ENCODE data around the gene DPYSL3. TPM values are rescaled to one million over a fixed set of nuclear protein-coding genes. Genes with fewer than 3 reads are reported as not detected.
A peak's percentile ranks its signal among the peaks of the same experiment; 100 is the strongest.

DPYSL3 gene
- total RNA-seq, 4 donors from 2014 or later, result 5.2 to 62.9 (median 14.0) TPM

DNA sequence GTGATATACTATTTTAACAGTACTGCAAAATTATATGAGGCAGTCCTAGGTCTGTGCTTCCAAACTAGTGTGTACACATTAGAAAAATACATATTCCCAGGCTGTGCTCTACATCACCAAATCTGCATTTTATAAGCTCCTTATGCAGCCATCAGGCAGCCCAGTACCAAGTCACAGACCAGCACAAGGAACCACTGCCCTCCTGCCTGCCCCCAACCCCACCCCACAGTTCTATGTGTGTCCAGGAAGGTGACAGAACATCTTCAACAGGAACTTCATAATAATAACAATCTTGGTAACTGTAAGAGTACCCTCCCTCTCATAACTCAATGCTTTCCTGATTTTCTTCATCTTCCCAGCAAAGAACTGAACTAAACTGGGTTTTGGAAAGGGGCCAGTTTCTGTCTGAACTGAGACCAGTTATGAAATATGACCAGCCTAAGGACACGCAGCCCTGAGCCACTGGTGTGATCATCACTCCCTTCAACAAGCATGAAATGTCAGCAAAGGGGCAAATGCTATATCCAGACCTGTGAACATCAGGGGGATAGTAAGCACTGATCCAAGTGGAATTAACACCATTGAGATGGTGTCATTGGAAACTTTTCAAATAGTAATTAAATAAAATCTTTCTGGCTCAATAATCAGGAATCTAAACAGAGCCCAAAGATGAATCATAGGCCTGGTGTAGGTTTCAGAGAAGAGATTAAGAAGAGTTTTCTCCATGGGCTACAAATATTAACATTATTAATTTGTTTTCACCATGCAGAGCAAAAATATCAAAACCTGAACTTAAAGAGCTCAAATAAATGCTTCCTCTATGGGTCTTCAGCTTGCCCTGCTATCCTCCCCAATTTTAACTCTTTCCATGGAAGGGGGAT lies 82.1 kb downstream of the DPYSL3 start:
- H3K4me1 ChIP-seq, result peaks cover 0 to 46% (median 32%) of the 10 kb centered on the region in 3 donors
- DNase-seq, result no peak
- TF ChIP-seq POLR2A (IDR thresholded peaks at IDR 0.05), result no peak
- TF ChIP-seq, protein P1, sequence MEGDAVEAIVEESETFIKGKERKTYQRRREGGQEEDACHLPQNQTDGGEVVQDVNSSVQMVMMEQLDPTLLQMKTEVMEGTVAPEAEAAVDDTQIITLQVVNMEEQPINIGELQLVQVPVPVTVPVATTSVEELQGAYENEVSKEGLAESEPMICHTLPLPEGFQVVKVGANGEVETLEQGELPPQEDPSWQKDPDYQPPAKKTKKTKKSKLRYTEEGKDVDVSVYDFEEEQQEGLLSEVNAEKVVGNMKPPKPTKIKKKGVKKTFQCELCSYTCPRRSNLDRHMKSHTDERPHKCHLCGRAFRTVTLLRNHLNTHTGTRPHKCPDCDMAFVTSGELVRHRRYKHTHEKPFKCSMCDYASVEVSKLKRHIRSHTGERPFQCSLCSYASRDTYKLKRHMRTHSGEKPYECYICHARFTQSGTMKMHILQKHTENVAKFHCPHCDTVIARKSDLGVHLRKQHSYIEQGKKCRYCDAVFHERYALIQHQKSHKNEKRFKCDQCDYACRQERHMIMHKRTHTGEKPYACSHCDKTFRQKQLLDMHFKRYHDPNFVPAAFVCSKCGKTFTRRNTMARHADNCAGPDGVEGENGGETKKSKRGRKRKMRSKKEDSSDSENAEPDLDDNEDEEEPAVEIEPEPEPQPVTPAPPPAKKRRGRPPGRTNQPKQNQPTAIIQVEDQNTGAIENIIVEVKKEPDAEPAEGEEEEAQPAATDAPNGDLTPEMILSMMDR (IDR thresholded peaks at IDR 0.05), result no peak

DNA sequence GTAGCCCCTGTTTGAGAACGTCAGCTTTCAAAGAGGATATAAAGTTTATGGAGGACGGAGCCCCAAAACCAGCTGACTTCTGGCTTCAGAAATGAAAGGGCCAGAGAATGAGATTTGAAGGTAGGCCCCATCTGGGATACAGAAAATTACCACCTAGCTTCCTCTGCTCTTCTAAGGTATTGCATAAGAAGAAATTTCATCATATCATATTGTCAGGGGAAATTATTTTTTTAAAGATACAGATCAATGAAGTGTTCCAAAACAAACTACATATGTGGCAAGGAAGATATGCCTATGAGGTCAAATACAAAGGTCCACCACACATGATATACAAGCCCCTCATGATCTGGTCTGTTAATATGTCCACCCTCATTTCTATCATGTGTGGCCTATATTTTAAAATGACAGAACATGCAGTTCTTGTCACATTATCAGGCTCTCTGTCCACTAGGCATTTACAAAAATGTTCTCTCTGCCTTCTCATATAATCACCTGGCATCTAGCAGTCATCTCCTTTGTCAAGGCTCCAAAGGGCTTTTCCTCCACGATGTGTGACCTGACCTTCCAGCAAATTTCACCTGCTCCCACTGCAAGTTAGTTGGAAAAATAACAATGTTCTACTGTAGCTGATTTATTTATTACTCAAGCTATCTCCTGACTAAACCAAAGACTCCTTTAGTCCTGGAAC lies 83.1 kb downstream of the DPYSL3 start:
- Histone ChIP-seq H3K36me3 (no peaks in the 10 kb centered on the region), H3K27me3 (no peaks in the 10 kb centered on the region), H3K9me3 (no peaks in the 10 kb centered on the region), H3K4me3 (no peak overlapping the region), H3K27ac (peak overlapping the region in 3 of 4 donors; percentile 32 to 72 (median 45)), H3K4me1 (peaks cover 0 to 46% (median 24%) of the 10 kb centered on the region in 3 donors)
- no peak for DNase-seq
- intact Hi-C loops (cut with DNase I), result no loop called here
- no peak for TF ChIP-seq POLR2A (IDR thresholded peaks at IDR 0.05)
- TF ChIP-seq, protein P1 (IDR thresholded peaks at IDR 0.05), result no peak
- 66 to 69% methylated on average over 3 of the region's 3 CpGs for WGBS, 2 donors

More for the DNA sequence above, 82.1 kb downstream of the DPYSL3 start:
- Histone ChIP-seq H3K27me3 (no peaks in the 10 kb centered on the region), H3K9me3 (no peaks in the 10 kb centered on the region), H3K36me3 (no peaks in the 10 kb centered on the region), H3K4me3 (no peak overlapping the region), H3K27ac (peak overlapping the region in 3 of 4 donors; percentile 32 to 72 (median 45))
- intact Hi-C loops (cut with DNase I), result no loop called here
- 33% methylated on average over 1 of the region's 1 CpG for WGBS, 2 donors

DNA sequence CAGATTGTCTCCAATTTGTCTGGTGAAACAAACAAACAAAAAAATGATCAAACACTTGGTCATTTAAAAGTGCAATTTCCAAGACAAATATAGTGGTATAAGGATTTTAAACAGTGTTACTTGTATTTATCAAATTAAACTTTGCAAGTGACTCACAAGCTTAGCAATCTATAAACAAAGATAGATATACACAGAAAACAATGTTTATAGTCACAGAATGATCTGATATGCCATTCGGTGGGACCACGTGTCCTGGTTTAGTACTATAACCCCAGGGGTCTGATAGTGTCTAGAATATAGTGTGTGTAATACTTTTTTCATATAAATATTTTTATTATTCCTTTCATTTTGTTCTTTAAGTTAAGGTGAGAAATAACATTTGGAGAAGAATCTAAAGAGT lies 91.3 kb downstream of the DPYSL3 start:
- 63 to 68% methylated on average over 2 of the region's 2 CpGs for WGBS, 2 donors
- Histone ChIP-seq H3K27ac (peak overlapping the region in 3 of 4 donors; percentile 58 to 78 (median 73)), H3K4me1 (peaks cover 9 to 44% (median 15%) of the 10 kb centered on the region in 3 donors), H3K36me3 (peaks cover 0 to 9% (median 0%) of the 10 kb centered on the region in 3 donors), H3K9me3 (no peaks in the 10 kb centered on the region), H3K27me3 (no peaks in the 10 kb centered on the region), H3K4me3 (no peak overlapping the region)
- no peak for DNase-seq
- intact Hi-C loops (cut with DNase I), result no loop called here
- TF ChIP-seq, protein P1 (IDR thresholded peaks at IDR 0.05), result no peak
- no peak for TF ChIP-seq POLR2A (IDR thresholded peaks at IDR 0.05)

DNA sequence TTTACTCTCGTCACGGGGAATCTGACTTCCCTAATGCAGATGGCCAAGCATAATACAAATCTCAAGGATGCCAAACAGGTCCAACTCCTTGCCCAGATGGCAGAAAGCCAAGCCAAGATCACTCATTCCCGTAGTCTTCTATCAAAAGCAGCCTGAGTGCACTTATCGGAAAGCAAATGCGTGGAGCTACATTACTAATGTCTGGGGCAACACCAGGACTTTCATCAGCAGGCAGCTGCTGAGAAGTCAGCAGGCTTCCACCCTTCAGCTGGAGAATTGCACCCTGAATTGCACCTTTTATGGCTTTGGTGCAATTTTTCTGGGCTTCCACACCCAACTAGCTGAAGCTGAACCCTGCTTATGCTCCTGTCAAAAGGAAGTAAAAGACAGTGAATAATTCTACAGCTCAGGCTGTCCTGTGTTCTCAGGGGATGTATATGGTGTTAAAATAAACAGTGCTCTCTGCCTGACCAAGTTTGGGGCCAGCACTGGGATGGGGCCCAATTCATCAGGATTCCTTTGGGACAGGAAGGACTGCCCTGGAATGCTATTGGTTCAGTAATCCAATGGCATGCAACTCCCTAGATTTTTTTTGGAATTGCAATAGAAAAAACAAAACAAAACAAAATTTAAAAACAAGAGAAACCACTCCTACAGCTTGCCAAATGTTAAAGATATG lies 92.6 kb downstream of the DPYSL3 start:
- TF ChIP-seq POLR2A (IDR thresholded peaks at IDR 0.05), result no peak
- TF ChIP-seq, protein P1 (IDR thresholded peaks at IDR 0.05), result no peak
- DNase-seq, result no peak
- 54 to 58% methylated on average over 5 of the region's 5 CpGs for WGBS, 2 donors

More for the DNA sequence above, 92.6 kb downstream of the DPYSL3 start:
- Histone ChIP-seq H3K4me3 (no peak overlapping the region), H3K27me3 (no peaks in the 10 kb centered on the region), H3K9me3 (no peaks in the 10 kb centered on the region), H3K4me1 (peaks cover 9 to 51% (median 15%) of the 10 kb centered on the region in 3 donors), H3K27ac (peak overlapping the region in 3 of 4 donors; percentile 58 to 78 (median 73)), H3K36me3 (peaks cover 0 to 22% (median 0%) of the 10 kb centered on the region in 3 donors)
- intact Hi-C loops (cut with DNase I), result no loop called here

Measured in esophagus squamous epithelium (tissue), 5 donors.